Upper lobe of right lung (tissue), 1 donor: ENCODE results near the gene NAGS. TPM values are rescaled to one million over a fixed set of nuclear protein-coding genes. Genes with fewer than 3 reads are reported as not detected.
"Not testable (repeated sequence)": the region's sequence is repeated elsewhere in the genome, so short reads cannot be mapped to it uniquely, and the experiment has no call there.

Experiments used
- ATAC-seq: fragments of 200-7000 bp; cut with Tn5 transposase; one replicate; pipeline ENCODE4 v1.9.1; 2020; ENCODE audit warnings: mild to moderate bottlenecking, moderate library complexity
- DNase-seq: peaks from one replicate; pipeline ENCODE4 v3.0.0-alpha.2; 2020
- H3K27ac ChIP-seq: fragments of 200-600 bp; one replicate; pipeline ENCODE4 v1.8.0; 2022
- H3K27me3 ChIP-seq: fragments of 200-600 bp; one replicate; pipeline ENCODE4 v1.8.0; 2022; ENCODE audit warnings: mild to moderate bottlenecking
- H3K36me3 ChIP-seq: fragments of 200-600 bp; one replicate; pipeline ENCODE4 v1.8.0; 2022
- H3K4me1 ChIP-seq: fragments of 200-600 bp; one replicate; pipeline ENCODE4 v1.8.0; 2022
- H3K4me3 ChIP-seq: fragments of 200-600 bp; one replicate; pipeline ENCODE4 v1.8.0; 2022; ENCODE audit warnings: mild to moderate bottlenecking
- H3K9me3 ChIP-seq: fragments of 200-600 bp; one replicate; pipeline ENCODE4 v1.8.0; 2022
- intact Hi-C: fragments of 100-400 bp; cut with DNase I; formaldehyde crosslinking; loops from one replicate; pipeline ENCODE4 v1.11.0; 2022
- total RNA-seq: library from RNA; stranded (reverse); fragmentation: NEBNext Ultra II Directional; extraction: Animal tissue kit (Norgen Biotek cat#: 25700); gene quantifications from one replicate; pipeline ENCODE4 v1.2.1, GENCODE V29; 2021
- TF ChIP-seq, protein P1 (sequence below): fragments of 200-600 bp; IDR thresholded peaks from one replicate; pipeline ENCODE4 v1.8.0; 2022; ENCODE audit warnings: antibody characterized with exemption
- donor health status: DM: no; HTN: yes; CAD: no; lungs with severe emphysema.

The NAGS gene
- total RNA-seq, 1 donor from 2014 or later: 7.1 TPM

DNA sequence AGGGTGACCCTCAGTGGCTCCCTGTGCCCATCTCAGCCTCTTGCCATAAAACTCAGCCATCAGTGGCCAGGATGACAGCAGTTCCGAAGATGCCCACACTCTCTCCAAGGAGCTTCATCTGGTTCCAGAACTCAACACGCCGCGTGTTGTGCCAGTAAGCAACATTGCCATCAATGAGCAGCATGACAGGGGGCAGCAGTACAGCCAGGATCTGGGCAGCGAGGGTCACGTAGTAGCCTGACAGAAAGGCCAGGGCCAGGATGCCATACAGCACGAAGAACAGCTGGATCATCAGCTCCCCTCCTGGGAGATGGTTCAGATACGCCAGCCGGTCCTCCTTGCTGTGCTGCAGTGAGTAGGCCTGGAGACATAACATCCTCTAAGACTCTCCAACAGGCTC is 7.5 kb downstream of the NAGS start:
- no peak for DNase-seq
- no peak for ATAC-seq
- Histone ChIP-seq H3K36me3 (peaks cover 15% of the 10 kb centered on the region), H3K27me3 (no peaks in the 10 kb centered on the region), H3K4me1 (peaks cover 27% of the 10 kb centered on the region), H3K4me3 (no peak overlapping the region), H3K27ac (no peak overlapping the region), H3K9me3 (no peaks in the 10 kb centered on the region)
- TF ChIP-seq, protein P1, sequence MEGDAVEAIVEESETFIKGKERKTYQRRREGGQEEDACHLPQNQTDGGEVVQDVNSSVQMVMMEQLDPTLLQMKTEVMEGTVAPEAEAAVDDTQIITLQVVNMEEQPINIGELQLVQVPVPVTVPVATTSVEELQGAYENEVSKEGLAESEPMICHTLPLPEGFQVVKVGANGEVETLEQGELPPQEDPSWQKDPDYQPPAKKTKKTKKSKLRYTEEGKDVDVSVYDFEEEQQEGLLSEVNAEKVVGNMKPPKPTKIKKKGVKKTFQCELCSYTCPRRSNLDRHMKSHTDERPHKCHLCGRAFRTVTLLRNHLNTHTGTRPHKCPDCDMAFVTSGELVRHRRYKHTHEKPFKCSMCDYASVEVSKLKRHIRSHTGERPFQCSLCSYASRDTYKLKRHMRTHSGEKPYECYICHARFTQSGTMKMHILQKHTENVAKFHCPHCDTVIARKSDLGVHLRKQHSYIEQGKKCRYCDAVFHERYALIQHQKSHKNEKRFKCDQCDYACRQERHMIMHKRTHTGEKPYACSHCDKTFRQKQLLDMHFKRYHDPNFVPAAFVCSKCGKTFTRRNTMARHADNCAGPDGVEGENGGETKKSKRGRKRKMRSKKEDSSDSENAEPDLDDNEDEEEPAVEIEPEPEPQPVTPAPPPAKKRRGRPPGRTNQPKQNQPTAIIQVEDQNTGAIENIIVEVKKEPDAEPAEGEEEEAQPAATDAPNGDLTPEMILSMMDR: no peak
- intact Hi-C loops: no loop called here

DNA sequence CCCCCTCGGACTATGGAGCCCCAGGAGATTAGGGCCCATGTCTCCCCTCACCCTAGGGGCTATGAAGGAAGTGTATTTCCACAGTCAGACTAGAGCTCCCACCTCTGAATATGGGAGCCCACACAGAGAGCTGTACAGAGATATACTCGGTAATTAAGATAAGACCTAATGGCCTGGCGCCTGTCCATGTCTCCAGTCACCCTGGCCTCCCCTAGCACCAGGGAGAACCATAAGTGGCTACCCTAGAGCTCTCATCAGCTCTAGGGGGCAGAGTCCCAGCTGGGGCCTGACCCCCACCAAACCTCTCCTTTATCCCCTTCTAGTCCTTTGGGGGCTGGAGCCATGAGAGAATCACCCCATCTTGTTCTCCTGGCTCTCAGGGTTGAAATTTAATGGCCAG is 8.0 kb downstream of the NAGS start:
- DNase-seq (no peak), ATAC-seq (no peak)
- Histone ChIP-seq H3K4me3 (no peak overlapping the region), H3K27ac (no peak overlapping the region), H3K36me3 (peaks cover 15% of the 10 kb centered on the region), H3K9me3 (no peaks in the 10 kb centered on the region), H3K27me3 (no peaks in the 10 kb centered on the region), H3K4me1 (peaks cover 23% of the 10 kb centered on the region)
- TF ChIP-seq, protein P1: no peak
- intact Hi-C loops: no loop called here

DNA sequence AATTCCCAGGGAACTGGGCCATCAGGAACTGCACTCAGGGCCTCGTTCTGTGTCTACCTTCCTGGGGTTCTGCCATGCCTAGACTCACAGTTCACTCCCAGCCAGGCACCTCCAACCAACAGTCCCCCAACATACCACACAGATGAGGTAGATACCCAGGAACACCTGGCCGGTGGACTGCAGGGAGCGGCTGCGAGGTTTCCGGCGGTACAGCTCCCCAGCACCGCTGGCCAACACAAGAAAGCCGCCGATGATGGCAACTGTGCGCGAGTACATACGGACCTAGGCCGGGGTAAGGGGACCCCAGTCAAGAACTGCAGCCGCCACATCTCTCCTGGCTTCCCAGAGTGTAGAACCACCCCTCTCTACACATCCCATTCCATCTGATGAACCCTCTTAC is 8.5 kb downstream of the NAGS start:
- TF ChIP-seq, protein P1: no peak
- intact Hi-C loops: no loop called here
- no peak for DNase-seq
- ATAC-seq: no peak
- H3K4me1 ChIP-seq: peaks cover 18% of the 10 kb centered on the region
- H3K27ac ChIP-seq: no peak overlapping the region
- H3K4me3 ChIP-seq: no peak overlapping the region
- H3K9me3 ChIP-seq: no peaks in the 10 kb centered on the region
- no peaks in the 10 kb centered on the region for H3K27me3 ChIP-seq
- H3K36me3 ChIP-seq: peaks cover 15% of the 10 kb centered on the region

DNA sequence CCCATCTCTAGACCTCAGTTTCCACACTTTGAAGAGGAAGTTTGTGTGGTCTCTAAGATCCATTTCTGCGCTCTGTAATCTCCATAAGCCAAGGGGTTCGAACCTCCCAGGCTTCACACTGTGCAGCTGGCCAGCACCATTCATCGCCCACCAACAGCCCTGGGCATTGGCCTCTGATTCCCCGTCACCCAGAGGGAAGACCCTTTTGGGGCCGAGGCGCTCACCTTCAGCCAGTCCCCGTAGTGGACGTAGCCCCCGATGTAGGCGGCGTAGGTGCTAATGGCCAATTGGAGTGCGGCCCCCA is 9.7 kb downstream of the NAGS start:
- ATAC-seq (peak; percentile 3), DNase-seq (no peak)
- TF ChIP-seq, protein P1: no peak
- intact Hi-C loops: no loop called here
- peak overlapping the region; percentile 95 for H3K4me3 ChIP-seq
- H3K9me3 ChIP-seq: no peaks in the 10 kb centered on the region
- H3K27me3 ChIP-seq: no peaks in the 10 kb centered on the region
- H3K36me3 ChIP-seq: peaks cover 7% of the 10 kb centered on the region
- peak overlapping the region; percentile 87 for H3K27ac ChIP-seq
- peaks cover 14% of the 10 kb centered on the region for H3K4me1 ChIP-seq

DNA sequence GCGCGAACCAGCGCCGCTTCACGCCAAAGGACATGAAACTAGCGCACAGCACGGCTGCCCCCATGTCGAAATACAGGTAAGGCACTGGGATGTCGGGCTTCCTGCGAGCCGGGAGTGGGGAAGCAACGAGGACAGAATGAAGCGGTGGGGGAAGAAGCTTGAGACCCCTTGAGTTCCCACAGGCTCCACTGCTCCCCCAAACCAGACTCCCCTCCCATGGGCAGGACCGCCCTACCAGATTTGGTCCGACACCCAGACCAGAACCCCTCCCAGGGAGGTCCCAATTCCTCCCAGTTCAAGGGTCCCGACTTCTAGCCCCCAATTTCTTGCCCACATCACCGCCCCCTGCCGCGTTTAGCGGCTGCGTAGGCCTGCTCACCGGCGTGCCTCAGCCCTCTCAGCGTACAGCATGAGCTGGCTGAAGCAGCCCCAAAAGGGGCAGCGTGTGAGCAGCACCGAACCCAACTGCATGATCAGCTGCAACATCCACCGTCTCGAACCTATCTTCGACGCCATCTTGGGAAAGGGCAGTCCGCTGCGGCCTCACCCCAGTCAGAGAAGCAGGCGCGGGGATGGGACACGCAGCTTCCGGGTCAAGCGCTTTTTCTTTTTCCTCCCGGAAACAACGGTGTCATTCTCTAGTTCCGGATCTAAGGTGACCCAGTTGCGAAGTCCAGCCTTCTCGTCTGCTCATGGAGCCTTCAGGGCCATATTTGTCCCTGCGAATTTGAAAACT is 10.2 kb downstream of the NAGS start, which contains the start of gene TMEM101:
Gene TMEM101, minus strand, starts transcription at position 527 of the 736 bp plus-strand sequence. Its CDS starts 11 bp downstream, at position 516.
- H3K4me1 ChIP-seq: peaks cover 14% of the 10 kb centered on the region
- TF ChIP-seq, protein P1: no peak
- H3K9me3 ChIP-seq: no peaks in the 10 kb centered on the region
- intact Hi-C loops: no loop called here
- peaks cover 2% of the 10 kb centered on the region for H3K36me3 ChIP-seq
- no peaks in the 10 kb centered on the region for H3K27me3 ChIP-seq
- ATAC-seq: peak; percentile 96
- peak within 1 kb of the TSS; percentile 95 for H3K4me3 ChIP-seq
- H3K27ac ChIP-seq: peak within 1 kb of the TSS; percentile 87
- peak; percentile 94 for DNase-seq

DNA sequence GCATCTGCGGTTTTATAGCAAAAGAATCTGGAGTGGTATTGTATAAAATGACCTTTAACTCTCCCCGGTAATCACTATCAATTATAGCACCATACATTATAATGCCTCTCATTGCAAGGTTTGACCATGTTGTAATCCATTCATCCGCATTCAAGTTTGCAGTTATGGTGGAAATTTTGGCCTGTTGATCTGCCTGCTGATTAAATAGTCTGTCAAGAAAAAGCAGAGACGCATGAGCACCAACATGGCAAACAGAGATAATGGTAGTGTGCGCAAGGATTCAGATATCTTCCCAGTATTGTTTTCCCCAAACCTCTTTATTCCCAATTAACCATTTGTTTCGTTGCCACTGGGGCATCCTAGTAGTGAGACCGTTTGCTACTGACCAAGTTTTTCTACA is 16.8 kb downstream of the NAGS start:
- H3K4me3 ChIP-seq, intact Hi-C loops, ATAC-seq, H3K27ac ChIP-seq, DNase-seq, H3K27me3 ChIP-seq, H3K9me3 ChIP-seq, H3K4me1 ChIP-seq, H3K36me3 ChIP-seq: not testable (repeated sequence)
